GM19239 (cell line): ENCODE results near the gene TPSB2.
A peak's percentile ranks its signal among the peaks of the same experiment; 100 is the strongest.
"Not testable (repeated sequence)": the region's sequence is repeated elsewhere in the genome, so short reads cannot be mapped to it uniquely, and the experiment has no call there.

Experiments used
- DNase-seq: peaks from one replicate; pipeline ENCODE4 v3.0.0; 2011; ENCODE audit warnings: low spot score; ENCODE audit not compliant: insufficient read length
- FAIRE-seq: peaks from 2 replicates; lab custom pipeline; 2011; peaks lifted over from hg19 to GRCh38; lab: Jason Lieb, UNC

TPSB2 gene

GRCh38 chr16:1262210-1262845 is 32.3 kb upstream of the TPSB2 start:
- DNase-seq (no peak), FAIRE-seq (no peak)

DNA sequence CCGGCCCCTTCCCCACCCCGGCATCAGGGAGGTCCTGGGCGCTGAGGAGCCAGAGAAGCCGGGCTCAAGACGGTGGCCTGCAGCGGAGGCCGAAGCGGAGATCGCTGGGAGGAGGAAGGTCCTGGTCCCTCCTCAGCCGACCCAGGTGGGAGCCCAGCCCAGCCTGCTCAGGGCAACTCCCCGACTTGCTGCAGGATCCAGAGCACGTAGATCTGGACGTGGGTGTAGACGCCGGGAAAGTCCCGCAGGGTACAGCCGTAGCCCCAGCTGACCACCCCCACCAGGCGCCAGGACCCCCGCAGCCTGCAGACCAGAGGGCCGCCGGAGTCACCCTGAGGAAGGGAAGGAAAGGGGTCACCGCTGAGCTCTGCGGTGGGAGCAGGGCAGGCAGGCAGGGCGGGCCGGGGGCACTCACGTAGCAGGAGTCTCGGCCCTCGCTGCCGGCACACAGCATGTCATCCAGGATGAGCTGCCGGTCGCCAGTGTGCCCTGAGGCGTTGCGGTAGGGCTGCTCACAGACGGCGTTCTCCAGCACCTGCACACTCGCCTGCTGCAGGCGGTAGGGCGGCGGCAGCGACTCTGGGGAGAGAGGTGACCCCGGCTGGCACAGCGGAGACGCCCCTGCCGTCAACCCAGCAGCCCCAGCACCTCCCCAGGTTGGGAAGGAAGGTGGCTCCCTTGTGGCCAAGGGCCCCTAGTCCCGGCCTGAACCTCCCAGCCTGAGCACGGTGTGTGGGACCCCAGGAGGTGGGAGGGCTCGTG is 31.3 kb upstream of the TPSB2 start:
- FAIRE-seq (no peak), DNase-seq (no peak)

DNA sequence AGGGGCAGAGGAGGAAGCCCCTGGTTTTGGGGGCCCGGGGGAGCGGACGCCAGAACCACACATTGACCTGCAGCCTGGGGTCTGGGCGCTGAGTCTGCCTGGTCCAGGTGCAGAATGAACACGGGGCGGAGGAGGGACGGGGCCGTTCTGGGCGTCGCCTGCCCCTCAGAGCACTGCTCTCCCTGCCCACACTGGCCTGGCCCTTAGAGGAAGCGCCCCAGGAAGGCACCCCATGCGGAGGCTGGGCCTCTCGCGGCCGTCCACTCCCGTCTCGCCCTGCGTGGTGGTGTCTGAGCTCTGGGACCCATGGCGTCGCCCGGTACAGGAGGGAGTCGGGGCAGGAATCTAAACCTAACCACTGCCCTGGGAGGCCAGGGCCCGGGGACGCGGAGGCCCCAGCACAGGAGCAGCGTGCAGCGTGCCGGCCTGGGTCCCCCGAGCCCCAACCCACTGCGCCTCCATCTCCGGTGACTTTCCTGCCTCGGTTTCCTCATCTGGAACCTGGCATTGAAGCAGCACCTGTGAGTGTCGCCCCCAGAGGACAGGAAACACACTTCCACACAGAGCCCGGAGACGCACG is 30.2 kb upstream of the TPSB2 start:
- no peak for FAIRE-seq

GRCh38 chr16:1259760-1260068 is 29.7 kb upstream of the TPSB2 start:
- FAIRE-seq (no peak), DNase-seq (no peak)

More for the DNA sequence above, 30.2 kb upstream of the TPSB2 start:
- no peak for DNase-seq

DNA sequence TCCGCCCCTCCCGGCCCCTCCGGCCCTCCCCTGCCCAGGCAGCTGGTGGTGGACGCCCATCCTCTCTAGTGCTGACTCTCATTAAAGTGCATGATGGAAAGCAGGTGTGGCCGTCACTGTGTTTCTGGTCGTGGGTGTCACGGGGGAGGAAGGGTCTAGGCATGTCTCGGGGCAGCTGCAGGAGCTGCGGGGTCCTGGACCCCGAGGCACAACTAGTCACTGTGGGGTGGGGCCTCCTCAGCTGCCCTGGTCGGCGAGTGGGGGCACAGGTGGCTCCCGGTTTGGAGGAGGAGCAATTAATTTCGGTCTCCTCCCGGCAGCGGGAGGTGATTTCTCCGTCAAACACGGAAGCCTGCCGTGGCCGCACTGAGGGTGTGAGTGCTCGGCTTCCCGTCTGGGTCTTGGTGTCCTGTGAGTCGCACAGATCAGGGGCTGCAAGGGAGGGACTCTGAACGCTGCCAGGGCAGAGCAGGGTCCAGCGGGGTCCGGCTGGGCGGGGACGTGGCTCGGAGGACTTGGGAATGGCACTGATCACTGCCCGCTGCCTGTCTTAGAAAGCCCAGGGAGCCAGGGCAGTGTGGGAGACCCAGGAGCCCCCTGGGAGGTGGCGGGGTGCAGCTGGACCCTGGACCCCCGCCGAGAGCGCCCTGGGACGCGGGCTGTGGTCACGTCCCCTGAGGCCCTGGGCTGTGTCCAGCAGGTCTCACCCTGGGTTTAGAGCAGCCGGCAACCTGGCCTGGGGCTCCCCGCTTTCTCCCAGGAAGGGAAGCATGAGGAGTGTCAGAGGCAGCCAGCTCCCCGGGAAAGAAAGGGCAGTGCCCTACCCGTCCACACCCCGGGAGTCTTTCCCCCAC is 29.1 kb upstream of the TPSB2 start:
- DNase-seq (no peak), FAIRE-seq (no peak)

DNA sequence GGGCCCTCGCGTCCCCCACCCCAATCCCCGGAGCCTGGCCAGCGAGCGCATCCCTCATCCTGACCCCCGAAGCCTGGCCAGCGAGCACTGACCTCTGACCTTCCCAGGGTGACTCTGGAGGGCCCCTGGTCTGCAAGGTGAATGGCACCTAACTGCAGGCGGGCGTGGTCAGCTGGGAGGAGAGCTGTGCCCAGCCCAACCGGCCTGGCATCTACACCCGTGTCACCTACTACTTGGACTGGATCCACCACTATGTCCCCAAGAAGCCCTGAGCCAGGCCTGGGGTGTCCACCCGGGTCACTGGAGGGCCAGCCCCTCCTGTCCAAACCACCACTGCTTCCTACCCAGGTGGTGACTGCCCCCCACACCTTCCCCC is 28.2 kb upstream of the TPSB2 start:
- DNase-seq (no peak), FAIRE-seq (no peak)

DNA sequence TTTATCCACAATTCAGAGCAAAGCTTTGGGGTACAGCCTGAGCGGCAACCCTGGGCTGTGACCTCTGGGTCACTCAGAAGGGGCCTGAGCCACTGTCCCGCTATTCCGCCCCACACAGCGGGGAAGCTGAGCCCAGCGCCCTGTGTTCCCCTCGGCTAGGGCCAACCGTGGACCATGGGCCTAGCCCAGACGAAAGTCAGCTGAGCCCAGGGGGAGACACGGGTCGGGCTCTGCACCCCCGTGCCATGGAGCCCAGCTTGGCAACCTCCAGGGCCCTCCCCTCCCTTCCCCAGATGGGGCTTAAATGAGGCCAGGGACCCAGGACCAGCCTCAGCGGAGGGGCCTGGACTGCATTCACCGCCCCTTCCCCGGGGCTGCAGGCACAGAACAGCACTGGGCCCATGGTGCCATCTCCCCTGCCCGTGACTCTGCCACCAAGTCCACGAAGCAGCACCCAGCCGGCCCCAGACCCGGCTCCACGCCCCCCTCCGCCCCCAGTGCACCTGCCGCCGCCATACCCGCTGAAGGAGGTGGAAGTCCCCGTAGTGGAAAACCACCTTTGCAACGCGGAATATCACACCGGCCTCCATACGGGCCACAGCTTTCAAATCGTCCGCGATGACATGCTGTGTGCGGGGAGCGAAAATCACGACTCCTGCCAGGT is 27.7 kb upstream of the TPSB2 start:
- FAIRE-seq: no peak
- no peak for DNase-seq

DNA sequence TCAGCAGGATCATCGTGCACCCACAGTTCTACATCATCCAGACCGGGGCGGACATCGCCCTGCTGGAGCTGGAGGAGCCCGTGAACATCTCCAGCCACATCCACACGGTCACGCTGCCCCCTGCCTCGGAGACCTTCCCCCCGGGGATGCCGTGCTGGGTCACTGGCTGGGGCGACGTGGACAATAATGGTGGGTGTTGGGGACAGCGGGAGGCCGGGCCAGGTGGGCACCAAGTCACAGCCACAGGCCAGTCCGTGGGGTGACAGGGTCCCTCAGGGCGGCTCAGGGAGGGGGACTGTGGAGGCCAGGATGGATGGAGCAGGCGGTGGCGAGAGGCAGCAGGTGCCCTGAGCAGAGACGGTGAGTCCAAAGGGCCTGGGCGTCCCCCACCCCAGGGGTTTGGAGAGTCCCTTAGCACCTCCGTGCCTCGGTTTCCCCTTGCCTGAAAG is 26.9 kb upstream of the TPSB2 start:
- DNase-seq: no peak
- no peak for FAIRE-seq

DNA sequence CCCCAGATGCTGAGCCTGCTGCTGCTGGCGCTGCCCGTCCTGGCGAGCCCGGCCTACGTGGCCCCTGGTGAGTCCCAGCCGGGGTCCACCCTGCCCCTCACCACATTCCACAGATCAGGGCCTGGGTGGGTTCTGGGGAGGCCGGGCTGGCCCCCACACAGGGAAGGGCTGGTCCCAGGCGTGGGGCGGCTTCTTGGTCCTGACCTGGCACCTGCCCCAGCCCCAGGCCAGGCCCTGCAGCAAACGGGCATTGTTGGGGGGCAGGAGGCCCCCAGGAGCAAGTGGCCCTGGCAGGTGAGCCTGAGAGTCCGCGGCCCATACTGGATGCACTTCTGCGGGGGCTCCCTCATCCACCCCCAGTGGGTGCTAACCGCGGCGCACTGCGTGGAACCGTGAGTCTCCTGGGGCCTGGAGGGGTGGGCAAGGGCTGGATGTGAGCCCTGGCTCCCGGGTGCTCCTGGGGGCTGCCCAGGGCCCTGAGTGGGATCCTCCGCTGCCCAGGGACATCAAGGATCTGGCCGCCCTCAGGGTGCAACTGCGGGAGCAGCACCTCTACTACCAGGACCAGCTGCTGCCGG is 26.4 kb upstream of the TPSB2 start:
- not testable (repeated sequence) for DNase-seq, FAIRE-seq

DNA sequence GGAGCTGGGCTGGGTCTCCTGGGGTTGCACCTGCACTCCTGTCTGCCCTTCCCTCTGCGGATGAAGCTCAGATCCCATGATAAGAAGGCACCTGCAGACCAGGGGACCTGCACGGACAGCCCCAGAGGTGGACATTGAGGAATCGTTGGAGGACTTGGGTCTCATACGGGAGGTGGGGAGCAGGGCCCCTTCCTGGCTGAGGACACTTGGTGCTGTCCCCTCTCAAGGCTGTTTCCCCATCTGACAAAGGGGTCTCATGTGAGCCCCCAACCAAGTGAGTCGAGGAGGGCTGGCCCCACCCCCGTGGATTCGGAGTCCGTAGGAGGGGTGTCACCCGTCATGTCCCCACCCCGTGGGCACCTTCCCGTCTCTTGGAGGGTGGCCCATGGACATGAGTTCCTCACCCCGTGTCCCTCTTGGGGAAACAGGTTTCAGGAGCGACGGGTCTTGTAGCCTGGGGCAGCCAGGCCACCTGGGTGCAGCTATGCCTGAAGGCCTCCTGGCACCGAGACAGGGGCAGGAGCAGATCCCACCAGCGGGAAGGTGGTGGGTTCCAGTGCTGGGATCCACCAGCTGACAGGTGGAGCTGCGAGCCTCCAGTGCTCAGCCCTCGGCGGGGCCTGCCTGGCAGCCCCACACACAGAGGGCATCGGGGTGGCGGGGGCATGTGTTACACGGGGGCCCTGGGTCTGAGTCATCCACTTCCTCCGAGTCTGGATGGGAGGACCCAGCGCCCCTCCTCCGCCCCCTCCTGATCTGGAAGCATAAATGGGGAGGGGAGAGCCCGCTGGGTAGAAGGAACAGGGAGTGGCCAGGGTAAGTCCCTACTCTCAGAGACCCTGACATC is 25.5 kb upstream of the TPSB2 start, which contains the start of gene TPSD1:
TSS of gene TPSD1 (plus strand) at position 794 of the 847 bp plus-strand sequence. CDS start 212 bp downstream, outside the sequence.
- not testable (repeated sequence) for DNase-seq, FAIRE-seq

GRCh38 chr16:1254821-1255220 is 24.8 kb upstream of the TPSB2 start:
- not testable (repeated sequence) for DNase-seq, FAIRE-seq

DNA sequence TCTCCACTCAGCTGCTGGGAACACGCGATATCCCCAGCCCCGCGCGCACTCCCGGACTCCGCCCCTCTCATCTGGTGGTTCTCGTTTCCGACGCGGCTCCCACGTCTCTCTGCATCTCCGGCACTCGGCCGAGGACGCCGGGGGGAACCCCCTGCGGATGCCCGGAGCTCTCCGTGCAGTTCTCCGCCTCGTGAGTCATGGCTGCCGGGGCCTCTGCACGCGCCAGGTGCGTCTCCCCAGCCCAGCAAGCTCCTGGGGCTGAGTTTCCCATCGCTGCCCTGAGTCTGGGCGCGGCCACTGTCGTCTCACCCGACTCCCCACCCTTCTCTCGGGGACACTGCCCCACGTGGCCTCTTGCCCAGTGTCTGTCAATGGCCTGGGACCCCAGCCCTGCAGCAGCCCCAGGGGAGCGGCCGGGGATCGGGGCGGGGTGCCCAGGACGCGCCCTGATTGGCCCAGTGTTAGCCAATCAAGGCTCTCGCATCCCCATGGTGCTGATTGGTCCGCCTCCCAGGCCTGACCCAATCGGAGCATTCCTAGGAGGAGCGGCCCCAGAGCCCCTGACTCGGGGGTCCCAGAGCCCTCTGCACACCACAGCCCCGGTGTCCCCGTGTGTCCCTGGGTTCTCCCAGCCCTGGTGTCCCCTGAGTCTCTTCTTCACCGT is 23.8 kb upstream of the TPSB2 start:
- not testable (repeated sequence) for DNase-seq, FAIRE-seq

GRCh38 chr16:1249031-1249755 is 19.2 kb upstream of the TPSB2 start:
- DNase-seq: not testable (repeated sequence)
- peak; percentile 42 for FAIRE-seq

DNA sequence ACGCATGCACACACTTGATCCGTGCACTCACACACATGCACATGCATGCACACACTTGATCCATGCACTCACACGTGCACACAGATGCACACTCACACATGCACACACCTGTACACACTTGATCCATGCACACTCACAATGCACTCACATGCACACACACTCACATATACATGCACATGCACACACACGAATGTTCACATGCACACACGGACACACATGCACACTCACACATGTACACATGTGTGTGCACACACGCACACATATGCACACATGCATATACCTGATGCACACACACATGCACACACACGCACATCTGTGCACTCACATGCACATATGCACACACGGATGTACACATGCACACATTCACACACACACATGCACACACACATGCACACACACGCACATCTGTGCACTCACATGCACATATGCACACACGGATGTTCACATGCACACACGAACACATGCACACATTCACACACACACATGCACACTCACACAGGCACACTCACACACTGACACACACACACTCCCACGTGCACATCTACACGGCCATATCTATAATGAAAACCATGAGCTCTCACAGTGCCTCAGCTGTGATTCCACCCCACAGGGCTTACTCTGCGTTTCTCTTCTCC is 18.0 kb upstream of the TPSB2 start:
- not testable (repeated sequence) for FAIRE-seq, DNase-seq

DNA sequence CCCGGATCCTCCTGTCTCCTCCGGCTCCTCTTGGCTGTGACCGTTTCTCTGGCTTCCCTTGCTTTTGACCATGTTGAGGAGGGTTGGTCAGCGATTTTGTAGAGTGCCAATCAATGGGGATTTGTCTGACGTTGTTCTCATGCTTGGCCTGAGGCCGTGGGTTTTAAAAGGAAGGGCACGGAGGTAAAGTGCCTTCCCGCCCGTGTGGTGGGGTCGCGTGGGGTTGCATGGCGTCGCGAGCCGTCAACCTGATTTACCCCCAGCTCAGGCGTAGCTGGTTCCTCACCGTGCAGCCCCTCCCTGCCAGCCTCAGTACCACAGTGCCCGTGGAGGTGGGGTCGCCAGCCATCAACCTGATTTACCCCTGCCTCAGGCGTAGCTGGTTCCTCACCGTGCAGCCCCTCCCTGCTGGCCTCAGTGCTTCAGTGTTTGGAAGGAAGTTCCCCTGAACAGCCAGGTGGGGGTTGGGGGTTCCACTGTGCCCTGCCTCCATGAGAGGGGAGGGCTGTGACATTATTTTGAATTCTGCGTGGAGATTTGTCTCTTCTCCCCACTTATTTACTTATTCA is 15.6 kb upstream of the TPSB2 start:
- FAIRE-seq: no peak

GRCh38 chr16:1244881-1245280 is 14.9 kb upstream of the TPSB2 start:
- DNase-seq: no peak

More for the DNA sequence above, 15.6 kb upstream of the TPSB2 start:
- DNase-seq: no peak

More at GRCh38 chr16:1244881-1245280, 14.9 kb upstream of the TPSB2 start:
- FAIRE-seq: no peak
